ENCODE results near the gene ADD2. TPM values are rescaled to one million over a fixed set of nuclear protein-coding genes. Genes with fewer than 3 reads are reported as not detected.

Gene ADD2
- total RNA-seq, 1 experiment from 2014 or later, result 5.6 TPM

DNA sequence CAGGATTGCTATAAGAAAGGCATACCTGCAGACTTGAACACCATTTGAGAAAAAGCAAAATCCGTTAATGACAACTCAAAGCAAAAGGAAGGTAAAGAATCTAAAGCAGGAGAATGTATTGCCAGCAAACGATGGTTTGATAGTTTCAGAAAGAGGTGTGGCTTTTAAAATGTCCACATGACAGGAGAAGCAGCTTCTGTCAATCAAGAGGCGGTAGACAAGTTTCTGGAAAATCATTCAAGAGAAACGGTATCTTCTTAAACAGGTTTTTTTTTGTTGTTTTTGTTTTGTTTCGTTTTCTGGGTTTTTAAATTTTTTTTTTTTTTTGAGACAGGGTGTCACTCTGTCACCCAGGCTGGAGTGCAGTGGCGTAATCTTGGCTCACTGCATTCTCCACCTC is 38.6 kb upstream of the ADD2 start:
- DNase-seq (ENCODE audit: low spot score), result no peak
- TF ChIP-seq EZH2 (IDR thresholded peaks at IDR 0.05; ENCODE audit: borderline replicate concordance, low read depth, low read length, poor library complexity, severe bottlenecking), result no peak
- TF ChIP-seq, protein P1, sequence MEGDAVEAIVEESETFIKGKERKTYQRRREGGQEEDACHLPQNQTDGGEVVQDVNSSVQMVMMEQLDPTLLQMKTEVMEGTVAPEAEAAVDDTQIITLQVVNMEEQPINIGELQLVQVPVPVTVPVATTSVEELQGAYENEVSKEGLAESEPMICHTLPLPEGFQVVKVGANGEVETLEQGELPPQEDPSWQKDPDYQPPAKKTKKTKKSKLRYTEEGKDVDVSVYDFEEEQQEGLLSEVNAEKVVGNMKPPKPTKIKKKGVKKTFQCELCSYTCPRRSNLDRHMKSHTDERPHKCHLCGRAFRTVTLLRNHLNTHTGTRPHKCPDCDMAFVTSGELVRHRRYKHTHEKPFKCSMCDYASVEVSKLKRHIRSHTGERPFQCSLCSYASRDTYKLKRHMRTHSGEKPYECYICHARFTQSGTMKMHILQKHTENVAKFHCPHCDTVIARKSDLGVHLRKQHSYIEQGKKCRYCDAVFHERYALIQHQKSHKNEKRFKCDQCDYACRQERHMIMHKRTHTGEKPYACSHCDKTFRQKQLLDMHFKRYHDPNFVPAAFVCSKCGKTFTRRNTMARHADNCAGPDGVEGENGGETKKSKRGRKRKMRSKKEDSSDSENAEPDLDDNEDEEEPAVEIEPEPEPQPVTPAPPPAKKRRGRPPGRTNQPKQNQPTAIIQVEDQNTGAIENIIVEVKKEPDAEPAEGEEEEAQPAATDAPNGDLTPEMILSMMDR (conservative IDR thresholded peaks at IDR 0.05; ENCODE audit: low read depth, low read length), result no peak
- ChIA-PET CTCF (no interaction called here), POLR2A (ENCODE audit: low non-redundant PET) (no interaction called here)
- Histone ChIP-seq H3K9me3 (ENCODE audit: low read depth, low read length, poor library complexity, severe bottlenecking) (no peaks in the 10 kb centered on the region), H3K36me3 (ENCODE audit: insufficient read depth, low read length, poor library complexity, severe bottlenecking) (no peaks in the 10 kb centered on the region), H3K4me1 (ENCODE audit: insufficient read depth, low read length, poor library complexity, severe bottlenecking) (no peaks in the 10 kb centered on the region), H3K27ac (ENCODE audit: low read depth, low read length, poor library complexity, severe bottlenecking) (no peak overlapping the region), H3K27me3 (replicated peaks; ENCODE audit: insufficient read depth, low read depth, low read length, poor library complexity) (no peaks in the 10 kb centered on the region), H3K4me3 (ENCODE audit: low read depth, low read length, poor library complexity, severe bottlenecking) (no peak overlapping the region)
- intact Hi-C loops (cut with micrococcal nuclease; ENCODE audit: unreplicated experiment), result no loop called here
- no TSS peak for BruUV-seq (replicated peaks)

DNA sequence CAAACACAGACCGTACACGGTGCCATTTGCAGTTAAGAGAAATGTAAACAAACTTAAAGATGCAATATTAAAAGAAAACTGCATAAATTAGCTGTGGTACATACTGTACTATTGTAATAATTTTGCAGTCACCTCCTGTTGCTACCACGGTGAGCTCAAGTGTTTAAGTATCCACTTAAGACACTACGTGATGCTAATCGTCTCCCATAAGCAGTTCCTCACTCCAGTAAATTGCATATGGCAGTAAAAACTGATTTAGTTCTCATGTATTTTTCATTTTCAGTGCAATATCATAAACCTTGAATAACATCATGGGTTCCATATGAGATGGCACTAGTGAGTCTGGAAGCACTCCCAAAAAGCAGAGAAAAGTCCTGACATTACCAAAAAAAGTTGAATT is 38.0 kb upstream of the ADD2 start:
- H3K36me3 ChIP-seq (ENCODE audit: insufficient read depth, low read length, poor library complexity, severe bottlenecking), result no peaks in the 10 kb centered on the region
- intact Hi-C loops (cut with micrococcal nuclease; ENCODE audit: unreplicated experiment), result no loop called here
- no peak for TF ChIP-seq EZH2 (IDR thresholded peaks at IDR 0.05; ENCODE audit: borderline replicate concordance, low read depth, low read length, poor library complexity, severe bottlenecking)
- TF ChIP-seq, protein P1 (conservative IDR thresholded peaks at IDR 0.05; ENCODE audit: low read depth, low read length), result no peak
- DNase-seq (ENCODE audit: low spot score), result no peak
- H3K9me3 ChIP-seq (ENCODE audit: low read depth, low read length, poor library complexity, severe bottlenecking), result no peaks in the 10 kb centered on the region
- H3K4me1 ChIP-seq (ENCODE audit: insufficient read depth, low read length, poor library complexity, severe bottlenecking), result no peaks in the 10 kb centered on the region
- ChIA-PET CTCF (no interaction called here), POLR2A (ENCODE audit: low non-redundant PET) (no interaction called here)
- no peak overlapping the region for H3K4me3 ChIP-seq (ENCODE audit: low read depth, low read length, poor library complexity, severe bottlenecking)
- H3K27ac ChIP-seq (ENCODE audit: low read depth, low read length, poor library complexity, severe bottlenecking), result no peak overlapping the region
- H3K27me3 ChIP-seq (replicated peaks; ENCODE audit: insufficient read depth, low read depth, low read length, poor library complexity), result no peaks in the 10 kb centered on the region
- no TSS peak for BruUV-seq (replicated peaks)

DNA sequence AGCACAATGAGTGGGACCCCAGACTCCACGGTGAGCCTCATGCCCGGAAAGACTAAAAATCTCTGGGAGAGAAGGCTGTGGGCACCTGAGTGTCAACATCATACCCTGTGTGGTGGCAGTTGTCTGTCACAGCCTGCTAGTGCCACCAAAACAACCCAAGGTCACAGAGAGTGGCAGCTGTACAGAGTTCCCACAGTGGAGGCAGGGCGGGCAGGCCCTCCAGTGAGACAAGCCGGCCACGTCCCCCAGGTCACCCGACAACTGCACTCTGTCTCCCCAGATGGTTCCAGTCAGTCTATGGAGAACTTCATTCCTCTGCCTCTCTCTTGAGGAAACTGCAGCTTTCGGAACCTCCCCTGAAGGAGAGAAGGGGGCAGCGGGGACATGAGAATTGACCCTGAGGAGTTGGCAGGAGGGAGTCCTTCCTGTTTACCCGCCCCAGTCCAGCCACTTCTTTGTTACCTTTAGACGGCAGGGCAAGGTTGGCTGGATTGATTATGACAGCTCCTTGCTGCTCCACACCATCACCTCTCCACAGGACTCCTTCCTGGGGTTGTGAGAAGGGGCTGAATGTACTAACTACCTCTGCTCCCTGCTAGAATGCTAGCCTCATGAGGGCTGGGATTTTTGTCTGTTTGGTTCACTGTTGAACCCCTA is 33.7 kb upstream of the ADD2 start:
- no peak for DNase-seq (ENCODE audit: low spot score)
- H3K9me3 ChIP-seq (ENCODE audit: low read depth, low read length, poor library complexity, severe bottlenecking), result no peaks in the 10 kb centered on the region
- no peak overlapping the region for H3K4me3 ChIP-seq (ENCODE audit: low read depth, low read length, poor library complexity, severe bottlenecking)
- ChIA-PET CTCF (no interaction called here), POLR2A (ENCODE audit: low non-redundant PET) (no interaction called here)
- H3K27me3 ChIP-seq (replicated peaks; ENCODE audit: insufficient read depth, low read depth, low read length, poor library complexity), result no peaks in the 10 kb centered on the region
- TF ChIP-seq EZH2 (IDR thresholded peaks at IDR 0.05; ENCODE audit: borderline replicate concordance, low read depth, low read length, poor library complexity, severe bottlenecking), result no peak
- TF ChIP-seq, protein P1 (conservative IDR thresholded peaks at IDR 0.05; ENCODE audit: low read depth, low read length), result no peak
- no peaks in the 10 kb centered on the region for H3K4me1 ChIP-seq (ENCODE audit: insufficient read depth, low read length, poor library complexity, severe bottlenecking)
- BruUV-seq (replicated peaks), result no TSS peak
- intact Hi-C loops (cut with micrococcal nuclease; ENCODE audit: unreplicated experiment), result no loop called here
- no peak overlapping the region for H3K27ac ChIP-seq (ENCODE audit: low read depth, low read length, poor library complexity, severe bottlenecking)
- no peaks in the 10 kb centered on the region for H3K36me3 ChIP-seq (ENCODE audit: insufficient read depth, low read length, poor library complexity, severe bottlenecking)
